ENCODE measurements around the gene MUC4.

MUC4 gene

GRCh38 chr3:195809796-195810454 lies 1.8 kb downstream of the MUC4 start:
- Histone ChIP-seq H3K27me3 (ENCODE audit: low read length) (no peaks in the 10 kb centered on the region), H3K79me2 (ENCODE audit: insufficient read depth, low read length) (no peaks in the 10 kb centered on the region), H2AFZ (ENCODE audit: low read depth, low read length, severe bottlenecking) (no peak overlapping the region), H3K4me3 (ENCODE audit: insufficient read depth, low read length, poor library complexity, severe bottlenecking) (no peak overlapping the region), H3K9me2 (replicated peaks; ENCODE audit: insufficient read depth, low read length) (no peaks in the 10 kb centered on the region), H4K20me1 (ENCODE audit: low read depth, low read length) (no peaks in the 10 kb centered on the region), H3K36me3 (ENCODE audit: low read length) (no peaks in the 10 kb centered on the region), H3F3A (ENCODE audit: insufficient read depth) (no peaks in the 10 kb centered on the region), H3K9ac (ENCODE audit: low read length) (no peak overlapping the region), H3K4me2 (ENCODE audit: low read depth, low read length, poor library complexity, severe bottlenecking) (no peak overlapping the region), H3K27ac (ENCODE audit: low read depth, low read length) (no peak overlapping the region), H3K9me3 (ENCODE audit: insufficient read depth, low read length) (no peaks in the 10 kb centered on the region)
- TF ChIP-seq CTCF (IDR thresholded peaks at IDR 0.05; ENCODE audit: insufficient read depth, low read length, poor library complexity, severe bottlenecking) (no peak), EZH2phosphoT487 (conservative IDR thresholded peaks at IDR 0.05; ENCODE audit: low read length) (no peak)

DNA sequence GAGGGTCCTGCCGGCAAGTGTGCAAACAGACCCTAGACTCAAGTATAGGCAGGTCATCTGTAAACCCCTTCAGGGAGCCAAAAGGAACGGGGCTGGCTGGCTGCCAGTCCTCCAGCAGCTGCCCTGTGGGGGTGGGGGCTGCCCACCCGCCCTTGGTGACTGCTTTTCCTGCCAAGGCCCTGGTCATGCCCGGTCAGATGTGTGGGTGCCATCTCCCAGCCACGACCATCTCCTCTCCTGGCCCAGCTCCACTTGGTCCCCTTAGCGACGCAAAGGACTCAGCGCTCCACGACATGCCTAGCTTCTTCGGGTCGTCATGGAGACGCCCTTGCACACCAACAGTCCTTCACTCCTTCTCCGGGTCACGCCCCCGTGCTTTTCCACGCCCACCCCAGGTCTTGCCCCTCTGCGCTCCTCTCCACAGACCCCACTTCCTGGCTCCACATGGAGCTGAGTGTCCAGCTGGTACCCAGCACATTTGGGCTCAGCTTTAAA lies 2.4 kb downstream of the MUC4 start:
- Histone ChIP-seq H3K27ac (ENCODE audit: low read depth, low read length) (no peak overlapping the region), H3K9me2 (replicated peaks; ENCODE audit: insufficient read depth, low read length) (no peaks in the 10 kb centered on the region), H4K20me1 (ENCODE audit: low read depth, low read length) (no peaks in the 10 kb centered on the region), H3K9me3 (ENCODE audit: insufficient read depth, low read length) (no peaks in the 10 kb centered on the region), H2AFZ (ENCODE audit: low read depth, low read length, severe bottlenecking) (no peak overlapping the region), H3F3A (ENCODE audit: insufficient read depth) (no peaks in the 10 kb centered on the region), H3K9ac (ENCODE audit: low read length) (no peak overlapping the region), H3K4me2 (ENCODE audit: low read depth, low read length, poor library complexity, severe bottlenecking) (no peak overlapping the region), H3K36me3 (ENCODE audit: low read length) (no peaks in the 10 kb centered on the region), H3K4me3 (ENCODE audit: insufficient read depth, low read length, poor library complexity, severe bottlenecking) (no peak overlapping the region), H3K79me2 (ENCODE audit: insufficient read depth, low read length) (no peaks in the 10 kb centered on the region), H3K27me3 (ENCODE audit: low read length) (no peaks in the 10 kb centered on the region)
- TF ChIP-seq CTCF (IDR thresholded peaks at IDR 0.05; ENCODE audit: insufficient read depth, low read length, poor library complexity, severe bottlenecking) = no peak
- no peak for TF ChIP-seq EZH2phosphoT487 (conservative IDR thresholded peaks at IDR 0.05; ENCODE audit: low read length)

DNA sequence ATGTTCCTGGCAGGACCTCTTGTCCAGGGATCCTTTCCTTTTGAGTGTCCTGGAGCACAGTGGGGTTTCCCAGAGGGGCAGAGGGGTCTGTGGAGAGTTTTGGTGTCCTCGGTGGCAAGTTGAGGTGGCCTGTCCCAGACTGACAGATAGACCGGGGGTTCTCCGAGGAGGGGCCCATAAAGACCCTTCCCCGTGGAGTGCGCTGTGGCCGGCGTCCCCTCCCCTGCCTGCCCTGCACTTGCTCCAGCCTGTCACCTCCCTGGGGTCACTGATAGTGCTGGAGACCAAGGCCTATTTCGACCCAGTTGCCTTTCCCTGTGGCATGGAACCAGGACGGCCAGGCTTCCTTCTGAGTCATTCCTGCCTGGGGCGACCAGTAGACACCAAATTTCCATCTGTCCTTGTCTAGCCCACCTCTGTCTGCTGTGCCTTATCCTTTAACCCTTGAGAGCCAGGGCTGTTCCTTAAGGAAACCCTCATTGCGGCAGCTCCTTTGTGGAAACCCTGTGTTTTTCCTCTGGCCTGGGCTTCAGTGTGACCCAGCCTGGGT lies 2.9 kb downstream of the MUC4 start:
- no peak for TF ChIP-seq EZH2phosphoT487 (conservative IDR thresholded peaks at IDR 0.05; ENCODE audit: low read length)
- TF ChIP-seq CTCF (IDR thresholded peaks at IDR 0.05; ENCODE audit: insufficient read depth, low read length, poor library complexity, severe bottlenecking) = no peak
- Histone ChIP-seq H4K20me1 (ENCODE audit: low read depth, low read length) (no peaks in the 10 kb centered on the region), H3K9me3 (ENCODE audit: insufficient read depth, low read length) (no peaks in the 10 kb centered on the region), H3K27ac (ENCODE audit: low read depth, low read length) (no peak overlapping the region), H3K36me3 (ENCODE audit: low read length) (no peaks in the 10 kb centered on the region), H3K4me3 (ENCODE audit: insufficient read depth, low read length, poor library complexity, severe bottlenecking) (no peak overlapping the region), H3K4me2 (ENCODE audit: low read depth, low read length, poor library complexity, severe bottlenecking) (no peak overlapping the region), H3K9me2 (replicated peaks; ENCODE audit: insufficient read depth, low read length) (no peaks in the 10 kb centered on the region), H2AFZ (ENCODE audit: low read depth, low read length, severe bottlenecking) (no peak overlapping the region), H3K79me2 (ENCODE audit: insufficient read depth, low read length) (no peaks in the 10 kb centered on the region), H3K27me3 (ENCODE audit: low read length) (no peaks in the 10 kb centered on the region), H3K9ac (ENCODE audit: low read length) (no peak overlapping the region), H3F3A (ENCODE audit: insufficient read depth) (no peaks in the 10 kb centered on the region)

All from SU-DHL-6 (cell line).